Trophoblast cell (in vitro differentiated cells and primary cell): ENCODE data around the gene GNPDA2.

Experiments
- DNase-seq, 2 donors: peaks; one replicate each; pipeline ENCODE4 v3.0.0-alpha.2; 2016
- H2AFZ ChIP-seq: 2 replicates; pipeline ENCODE4 v1.6.1; 2013; ENCODE audit warnings: low read length, moderate library complexity, mild to moderate bottlenecking; ENCODE audit not compliant: insufficient read depth, poor library complexity
- H2AK5ac ChIP-seq: 2 replicates; pipeline ENCODE4 v1.6.1; 2013; ENCODE audit warnings: mild to moderate bottlenecking, low read length
- H2BK120ac ChIP-seq: 2 replicates; pipeline ENCODE4 v1.6.1; 2013; ENCODE audit warnings: low read length, mild to moderate bottlenecking, moderate library complexity; ENCODE audit not compliant: insufficient read depth, poor library complexity
- H2BK12ac ChIP-seq: 2 replicates; pipeline ENCODE4 v1.6.1; 2013; ENCODE audit warnings: mild to moderate bottlenecking, low read length, moderate library complexity
- H2BK5ac ChIP-seq: 2 replicates; pipeline ENCODE4 v1.6.1; 2013; ENCODE audit warnings: low read length, low read depth, moderate library complexity, mild to moderate bottlenecking; ENCODE audit not compliant: poor library complexity
- H3K14ac ChIP-seq: 2 replicates; pipeline ENCODE4 v1.6.1; 2013; ENCODE audit warnings: mild to moderate bottlenecking, low read length
- H3K18ac ChIP-seq: 2 replicates; pipeline ENCODE4 v1.6.1; 2013; ENCODE audit warnings: mild to moderate bottlenecking, low read length
- H3K23ac ChIP-seq: 2 replicates; pipeline ENCODE4 v1.6.1; 2013; ENCODE audit warnings: low read length
- H3K27ac ChIP-seq: 2 replicates; pipeline ENCODE4 v1.5.1; 2013; ENCODE audit warnings: low read depth, mild to moderate bottlenecking, inconsistent platforms, low read length, moderate library complexity
- H3K27me3 ChIP-seq: 2 replicates; pipeline ENCODE4 v1.6.1; 2013; ENCODE audit warnings: inconsistent platforms, mild to moderate bottlenecking, low read length, moderate library complexity; ENCODE audit not compliant: insufficient read depth
- H3K36me3 ChIP-seq, 2 experiments: 1 replicate in 1 of 2; 2 replicates in 1 of 2; pipeline ENCODE4 v1.6.1; 2013; ENCODE audit warnings: low read length in 2 of 2, mild to moderate bottlenecking in 2 of 2, moderate library complexity in 1 of 2; ENCODE audit not compliant: insufficient read depth in 2 of 2, control insufficient read depth in 1 of 2
- H3K4ac ChIP-seq: 2 replicates; pipeline ENCODE4 v1.6.1; 2013; ENCODE audit warnings: low read depth, mild to moderate bottlenecking, low read length, moderate library complexity
- H3K4me1 ChIP-seq, 2 experiments: 1 replicate in 1 of 2; 2 replicates in 1 of 2; pipeline ENCODE4 v1.6.1; 2013; ENCODE audit warnings: low read length in 2 of 2, mild to moderate bottlenecking in 2 of 2, moderate library complexity in 1 of 2; ENCODE audit not compliant: insufficient read depth in 2 of 2, control insufficient read depth in 1 of 2
- H3K4me2 ChIP-seq: 2 replicates; pipeline ENCODE4 v1.6.1; 2013; ENCODE audit warnings: inconsistent platforms, mild to moderate bottlenecking, low read length, moderate library complexity
- H3K4me3 ChIP-seq: 2 replicates; pipeline ENCODE4 v1.5.1; 2013; ENCODE audit warnings: mild to moderate bottlenecking, low read depth, low read length, inconsistent platforms
- H3K79me1 ChIP-seq: one replicate; pipeline ENCODE4 v1.6.1; 2013; ENCODE audit warnings: low read length
- H3K79me2 ChIP-seq: 2 replicates; pipeline ENCODE4 v1.6.1; 2013; ENCODE audit warnings: low read length, mild to moderate bottlenecking; ENCODE audit not compliant: control insufficient read depth, insufficient read depth, poor library complexity
- H3K9ac ChIP-seq: 2 replicates; pipeline ENCODE4 v1.6.1; 2013; ENCODE audit warnings: mild to moderate bottlenecking, low read length
- H3K9me3 ChIP-seq: 2 replicates; pipeline ENCODE4 v1.6.1; 2013; ENCODE audit warnings: low read depth, mild to moderate bottlenecking, control low read depth, inconsistent platforms, low read length; ENCODE audit not compliant: insufficient read depth
- H4K12ac ChIP-seq: 2 replicates; pipeline ENCODE4 v1.6.1; 2013; ENCODE audit warnings: low read depth, mild to moderate bottlenecking, low read length, moderate library complexity
- H4K8ac ChIP-seq: 2 replicates; pipeline ENCODE4 v1.6.1; 2013; ENCODE audit warnings: low read depth, mild to moderate bottlenecking, low read length, moderate library complexity
- H4K91ac ChIP-seq: one replicate; pipeline ENCODE4 v1.6.1; 2013; ENCODE audit warnings: low read depth, mild to moderate bottlenecking, low read length, moderate library complexity
- WGBS: extraction: QIAGEN DNeasy Blood & Tissue Kit; methylation state at CpG from one replicate; pipeline ENCODE4 v1.1.7; 2013; ENCODE audit warnings: missing lambda C conversion rate; ENCODE audit not compliant: insufficient read length, insufficient coverage; ENCODE audit errors: extremely low coverage; 5-methylcytosine and 5-hydroxymethylcytosine counted together

GNPDA2 gene

GRCh38 chr4:44765116-44765515, 38.8 kb upstream of the GNPDA2 start:
- no peaks in the 10 kb centered on the region for H3K36me3 ChIP-seq
- no peak overlapping the region for H3K23ac ChIP-seq
- no peak overlapping the region for H4K91ac ChIP-seq
- H4K8ac ChIP-seq: no peak overlapping the region
- H3K9me3 ChIP-seq: no peaks in the 10 kb centered on the region
- H3K27me3 ChIP-seq: no peaks in the 10 kb centered on the region
- H3K79me1 ChIP-seq: no peaks in the 10 kb centered on the region
- no peak overlapping the region for H3K14ac ChIP-seq
- H2AFZ ChIP-seq: no peak overlapping the region
- H3K27ac ChIP-seq: no peak overlapping the region
- no peak overlapping the region for H3K4ac ChIP-seq
- H2BK12ac ChIP-seq: no peak overlapping the region
- no peak overlapping the region for H3K18ac ChIP-seq
- no peak overlapping the region for H2AK5ac ChIP-seq
- H4K12ac ChIP-seq: no peak overlapping the region
- H3K9ac ChIP-seq: no peak overlapping the region
- no peak for DNase-seq
- no peaks in the 10 kb centered on the region for H3K4me1 ChIP-seq
- no peaks in the 10 kb centered on the region for H3K79me2 ChIP-seq
- H3K4me3 ChIP-seq: no peak overlapping the region
- no peak overlapping the region for H2BK5ac ChIP-seq
- no peak overlapping the region for H2BK120ac ChIP-seq
- H3K4me2 ChIP-seq: no peak overlapping the region
- WGBS: no CpG with 5 or more reads among the region's 4 CpGs

- Histone ChIP-seq H3K79me1 (no peaks in the 10 kb centered on the region), H3K18ac (no peak overlapping the region), H3K4me1 (no peaks in the 10 kb centered on the region), H3K36me3 (no peaks in the 10 kb centered on the region), H4K91ac (no peak overlapping the region), H3K27me3 (no peaks in the 10 kb centered on the region), H3K9me3 (no peaks in the 10 kb centered on the region), H2AFZ (no peak overlapping the region), H3K4ac (no peak overlapping the region), H4K12ac (no peak overlapping the region), H3K14ac (no peak overlapping the region), H2BK5ac (no peak overlapping the region), H2BK12ac (no peak overlapping the region), H3K4me3 (no peak overlapping the region), H3K23ac (no peak overlapping the region), H2BK120ac (no peak overlapping the region), H4K8ac (no peak overlapping the region), H3K4me2 (no peak overlapping the region), H3K27ac (no peak overlapping the region), H2AK5ac (no peak overlapping the region), H3K9ac (no peak overlapping the region), H3K79me2 (no peaks in the 10 kb centered on the region)
- WGBS: no CpG with 5 or more reads among the region's 2 CpGs
- DNase-seq: no peak
Measured at GRCh38 chr4:44761306-44761705, 35.0 kb upstream of the GNPDA2 start.

GRCh38 chr4:44760142-44760898, 34.0 kb upstream of the GNPDA2 start:
- Histone ChIP-seq H4K91ac (no peak overlapping the region), H3K23ac (no peak overlapping the region), H3K4me3 (no peak overlapping the region), H3K4me1 (no peaks in the 10 kb centered on the region), H3K4ac (no peak overlapping the region), H2BK12ac (no peak overlapping the region), H3K27me3 (no peaks in the 10 kb centered on the region), H4K8ac (no peak overlapping the region), H3K79me2 (no peaks in the 10 kb centered on the region), H2AFZ (no peak overlapping the region), H3K9me3 (no peaks in the 10 kb centered on the region), H2BK5ac (no peak overlapping the region), H3K18ac (no peak overlapping the region), H4K12ac (no peak overlapping the region), H3K4me2 (no peak overlapping the region), H2AK5ac (no peak overlapping the region), H3K9ac (no peak overlapping the region), H2BK120ac (no peak overlapping the region), H3K27ac (no peak overlapping the region), H3K79me1 (no peaks in the 10 kb centered on the region), H3K14ac (no peak overlapping the region), H3K36me3 (no peaks in the 10 kb centered on the region)
- peak; percentile 24 to 76 for DNase-seq
- no CpG with 5 or more reads among the region's 8 CpGs for WGBS

GRCh38 chr4:44756559-44756958, 30.2 kb upstream of the GNPDA2 start:
- Histone ChIP-seq H3K27ac (no peak overlapping the region), H4K91ac (no peak overlapping the region), H2AFZ (no peak overlapping the region), H3K9ac (no peak overlapping the region), H3K4me3 (no peak overlapping the region), H2BK5ac (no peak overlapping the region), H2BK120ac (no peak overlapping the region), H2AK5ac (no peak overlapping the region), H4K8ac (no peak overlapping the region), H3K4ac (no peak overlapping the region), H3K18ac (no peak overlapping the region), H3K27me3 (no peaks in the 10 kb centered on the region), H3K4me2 (no peak overlapping the region), H3K9me3 (no peaks in the 10 kb centered on the region), H3K14ac (no peak overlapping the region), H2BK12ac (no peak overlapping the region), H3K4me1 (no peaks in the 10 kb centered on the region), H4K12ac (no peak overlapping the region), H3K79me1 (no peaks in the 10 kb centered on the region), H3K79me2 (no peaks in the 10 kb centered on the region), H3K23ac (no peak overlapping the region), H3K36me3 (no peaks in the 10 kb centered on the region)
- DNase-seq: no peak
- no CpG with 5 or more reads among the region's 2 CpGs for WGBS
